GM18526 (cell line): ENCODE measurements around the gene TMEM52B.

Experiments
- POLR2A ChIP-seq: IDR thresholded peaks from 3 replicates; pipeline ENCODE4 v1.6.1; 2011; ENCODE audit not compliant: insufficient read length; ENCODE audit errors: extremely low read depth

The TMEM52B gene

DNA sequence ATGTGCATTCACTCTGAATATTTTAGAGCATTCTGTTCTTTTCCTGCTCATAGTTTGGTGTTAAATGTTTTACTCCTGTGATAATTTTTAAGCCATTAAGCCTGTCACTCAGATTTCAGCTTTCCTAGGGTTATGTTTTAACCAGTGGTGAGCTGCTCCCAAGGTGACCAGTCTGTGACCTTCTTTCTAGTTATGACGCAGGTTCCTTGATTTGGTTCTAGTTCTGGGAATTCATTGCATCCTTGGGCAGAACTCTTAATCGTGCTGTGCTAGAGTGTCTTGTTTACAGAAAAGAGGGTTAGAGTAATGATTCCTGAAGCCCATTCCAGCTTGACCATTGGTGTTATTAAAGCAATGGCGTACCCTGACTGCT is 36.0 kb downstream of the TMEM52B start:
- TF ChIP-seq POLR2A = no peak

DNA sequence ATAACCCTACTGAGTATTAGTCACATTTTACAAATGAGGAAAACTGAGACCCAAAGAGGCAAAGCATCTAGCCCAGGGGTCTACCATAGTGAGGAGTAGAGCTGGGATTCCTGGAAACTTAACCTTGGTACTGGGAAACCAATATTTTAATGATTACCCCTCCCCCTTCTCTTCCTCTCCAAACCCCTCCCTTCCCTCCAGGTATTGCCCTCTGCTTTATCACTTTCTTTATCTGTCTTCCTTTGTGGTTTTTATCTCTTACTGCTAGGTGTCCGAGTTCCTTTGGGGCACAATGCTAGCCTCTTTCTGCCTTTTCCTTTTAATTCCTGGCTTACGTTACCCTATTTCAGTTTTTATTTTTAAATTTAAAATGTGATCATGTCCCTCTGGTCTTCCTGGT is 36.6 kb downstream of the TMEM52B start:
- TF ChIP-seq POLR2A = no peak

DNA sequence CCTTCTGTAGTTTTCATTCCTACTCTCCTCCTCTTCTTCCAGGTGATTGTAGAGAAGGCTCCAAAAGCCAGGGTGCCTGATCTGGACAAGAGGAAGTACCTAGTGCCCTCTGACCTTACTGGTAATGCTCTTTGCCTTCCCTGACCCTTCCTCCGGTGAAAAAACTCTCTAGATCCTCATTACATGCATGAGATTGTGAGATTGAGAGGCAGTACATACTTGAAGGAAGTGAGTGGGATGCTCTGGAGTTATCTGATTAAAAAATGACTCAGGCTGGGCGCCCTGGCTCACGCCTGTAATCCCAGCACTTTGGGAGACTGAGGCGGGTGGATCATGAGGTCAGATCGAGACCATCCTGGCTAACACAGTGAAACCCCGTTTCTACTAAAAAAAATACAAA is 39.2 kb downstream of the TMEM52B start:
- no peak for TF ChIP-seq POLR2A

DNA sequence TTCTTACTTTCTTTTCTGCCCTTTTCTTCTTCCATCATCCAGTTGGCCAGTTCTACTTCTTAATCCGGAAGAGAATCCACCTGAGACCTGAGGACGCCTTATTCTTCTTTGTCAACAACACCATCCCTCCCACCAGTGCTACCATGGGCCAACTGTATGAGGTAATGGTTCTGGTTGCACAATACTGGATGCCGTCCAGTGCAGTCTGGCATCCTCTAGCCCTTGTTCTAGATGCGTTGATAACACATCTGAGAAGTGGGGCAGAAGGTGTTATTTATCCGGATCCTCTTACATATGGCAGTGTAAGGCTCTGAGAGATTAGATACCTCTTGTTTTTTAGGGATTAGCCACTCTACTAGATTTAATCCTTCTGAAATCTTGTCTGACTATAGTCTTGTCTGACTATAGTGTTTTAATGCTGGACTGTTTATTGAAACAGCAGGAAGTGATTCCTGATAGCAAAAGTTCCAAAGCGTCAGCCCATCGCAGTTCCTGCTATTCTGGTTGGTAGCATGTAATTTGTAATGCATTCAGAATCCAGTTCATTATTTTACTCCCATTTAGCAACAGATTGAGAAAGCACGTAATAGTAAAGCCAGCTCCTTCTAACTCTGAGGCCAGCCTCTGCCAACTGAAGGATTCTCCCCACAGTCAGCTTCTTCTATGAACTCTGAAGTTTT is 41.7 kb downstream of the TMEM52B start:
- no peak for TF ChIP-seq POLR2A

DNA sequence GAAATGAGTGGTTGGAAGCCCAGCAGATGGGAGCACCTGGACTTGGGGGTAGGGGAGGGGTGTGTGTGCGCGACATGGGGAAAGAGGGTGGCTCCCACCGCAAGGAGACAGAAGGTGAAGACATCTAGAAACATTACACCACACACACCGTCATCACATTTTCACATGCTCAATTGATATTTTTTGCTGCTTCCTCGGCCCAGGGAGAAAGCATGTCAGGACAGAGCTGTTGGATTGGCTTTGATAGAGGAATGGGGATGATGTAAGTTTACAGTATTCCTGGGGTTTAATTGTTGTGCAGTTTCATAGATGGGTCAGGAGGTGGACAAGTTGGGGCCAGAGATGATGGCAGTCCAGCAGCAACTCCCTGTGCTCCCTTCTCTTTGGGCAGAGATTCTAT is 43.0 kb downstream of the TMEM52B start:
- no peak for TF ChIP-seq POLR2A

DNA sequence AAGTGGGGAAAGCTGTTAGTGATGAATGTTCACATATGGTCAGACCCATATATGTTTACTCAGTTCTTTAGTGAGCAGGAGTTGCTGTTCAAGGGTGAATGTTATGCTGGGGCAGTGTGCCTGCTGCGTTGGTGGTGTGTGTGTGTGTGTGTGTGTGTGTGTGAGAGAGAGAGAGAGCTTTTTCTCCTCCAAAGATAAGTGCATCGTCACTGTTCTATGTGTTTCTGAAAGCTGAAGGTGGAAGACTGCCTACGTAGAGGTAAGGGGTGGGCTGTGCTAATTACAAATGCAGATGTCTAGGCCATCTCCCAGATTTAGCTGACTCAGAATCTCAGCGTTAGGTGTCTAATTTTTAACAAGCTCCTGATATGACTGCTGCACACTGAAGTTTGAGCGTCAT is 44.4 kb downstream of the TMEM52B start:
- no peak for TF ChIP-seq POLR2A

DNA sequence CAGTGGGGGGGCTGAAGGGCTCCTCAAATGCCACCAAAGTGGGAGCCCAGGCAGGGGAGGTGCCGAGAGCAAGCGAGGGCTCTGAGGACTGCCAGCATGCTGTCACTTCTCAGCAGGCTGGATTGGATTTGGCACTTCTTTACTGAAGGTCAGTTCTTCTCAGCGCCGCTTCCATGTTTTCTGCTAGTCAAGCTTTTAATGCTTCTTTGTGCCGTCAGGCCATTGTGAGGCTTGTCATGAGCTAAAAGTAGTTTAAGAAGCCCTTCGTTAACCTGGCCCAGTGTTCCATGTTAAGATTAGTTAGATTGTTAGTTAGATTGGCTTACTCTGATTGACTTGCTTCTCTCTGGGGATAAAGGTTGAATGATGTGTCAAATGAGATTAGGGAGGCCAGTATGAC is 47.3 kb downstream of the TMEM52B start:
- no peak for TF ChIP-seq POLR2A

DNA sequence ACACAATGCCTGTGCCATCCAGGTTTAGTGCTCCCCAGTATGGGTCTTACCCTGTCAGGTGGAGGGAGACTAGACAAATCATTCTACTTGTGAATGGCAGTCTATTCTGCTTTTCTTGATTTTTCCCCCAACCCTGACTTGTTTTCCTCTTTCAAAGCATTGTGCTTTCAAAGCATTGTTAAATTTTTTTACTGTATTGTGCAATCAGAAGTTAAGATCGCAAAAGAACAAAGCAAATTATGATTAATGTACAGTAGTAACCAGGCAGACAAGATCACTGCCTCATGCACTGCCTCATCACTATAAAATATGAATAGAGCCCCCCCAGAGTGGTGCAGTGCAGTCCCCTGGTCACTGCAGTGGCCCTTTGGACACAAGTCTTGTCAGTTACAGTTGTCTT is 47.9 kb downstream of the TMEM52B start:
- TF ChIP-seq POLR2A = no peak

DNA sequence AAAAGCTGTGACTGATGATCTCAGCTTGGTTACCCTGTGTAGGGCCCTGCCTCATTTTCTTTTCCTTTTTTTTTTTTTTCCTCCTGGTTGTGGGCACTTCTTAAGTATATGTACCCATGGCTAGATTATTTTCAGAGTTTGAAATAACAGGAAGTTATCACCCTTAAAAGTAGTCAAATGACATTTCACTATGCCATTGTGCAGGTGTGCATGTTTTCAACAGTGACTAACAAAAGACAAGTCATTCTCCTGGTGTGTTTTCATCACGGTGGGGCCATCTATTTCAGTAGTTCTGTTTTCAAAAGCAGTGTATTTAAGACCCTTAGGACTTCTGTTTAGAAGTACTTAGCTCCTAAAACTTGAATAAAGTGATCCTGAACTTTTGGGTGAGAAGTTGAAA is 48.8 kb downstream of the TMEM52B start:
- TF ChIP-seq POLR2A = no peak

DNA sequence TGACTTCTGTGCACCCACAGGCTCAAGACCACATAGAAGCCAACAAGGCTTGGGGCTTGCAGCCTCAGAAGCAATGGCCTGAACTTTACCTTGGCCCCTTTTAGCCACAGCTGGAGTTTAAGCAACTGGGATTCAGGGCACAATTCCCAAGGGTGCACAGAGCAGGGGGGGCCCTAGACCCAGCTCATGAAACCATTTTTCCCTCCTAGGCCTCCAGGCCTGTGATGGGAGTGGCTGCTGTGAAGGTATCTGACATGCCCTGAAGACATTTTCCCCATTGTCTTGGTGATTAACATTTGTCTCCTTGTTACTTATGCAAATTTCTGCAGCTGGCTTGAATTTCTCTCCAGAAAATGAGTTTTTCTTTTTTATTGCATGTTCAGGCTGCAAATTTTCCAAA is 55.7 kb downstream of the TMEM52B start:
- no peak for TF ChIP-seq POLR2A

DNA sequence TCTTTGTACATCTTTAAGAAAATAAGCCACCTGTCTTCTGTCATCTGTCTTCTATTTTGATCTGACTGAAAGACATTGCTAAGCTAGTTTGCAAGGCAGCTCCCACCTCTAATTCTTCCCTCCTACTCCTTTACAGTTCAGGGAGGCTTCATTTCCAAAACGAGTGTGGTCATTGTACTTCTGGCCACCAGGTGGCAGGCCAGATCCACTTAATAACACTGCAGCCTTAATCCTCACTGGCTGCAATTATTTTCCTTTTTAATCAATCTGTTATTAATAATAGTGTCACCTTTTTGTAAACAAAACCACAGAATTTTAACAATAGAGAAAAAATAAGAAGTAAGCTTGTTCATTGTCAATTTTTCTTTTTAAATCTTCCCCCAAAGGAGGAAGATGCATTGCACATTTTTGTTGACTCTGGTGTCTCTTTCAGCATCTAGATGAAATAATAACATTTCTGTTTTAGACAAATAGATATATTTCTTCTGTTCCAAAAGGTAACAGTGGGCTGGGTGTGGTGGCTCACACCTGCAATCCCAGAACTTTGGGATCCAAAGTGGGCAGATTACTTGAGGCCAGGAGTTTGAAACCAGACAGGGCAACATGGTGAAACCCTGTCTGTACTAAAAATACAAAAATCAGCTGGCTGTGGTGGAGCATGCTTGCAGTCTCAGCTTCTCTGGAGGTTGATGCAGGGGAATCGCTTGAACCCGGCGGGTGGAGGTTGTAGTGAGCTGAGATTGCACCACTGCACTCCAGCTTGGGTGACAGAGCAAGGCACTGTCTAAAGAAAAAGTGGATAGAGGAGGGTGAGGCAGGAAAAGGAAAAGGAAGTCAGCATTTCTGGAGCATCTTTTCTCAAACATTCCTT is 57.2 kb downstream of the TMEM52B start:
- no peak for TF ChIP-seq POLR2A

DNA sequence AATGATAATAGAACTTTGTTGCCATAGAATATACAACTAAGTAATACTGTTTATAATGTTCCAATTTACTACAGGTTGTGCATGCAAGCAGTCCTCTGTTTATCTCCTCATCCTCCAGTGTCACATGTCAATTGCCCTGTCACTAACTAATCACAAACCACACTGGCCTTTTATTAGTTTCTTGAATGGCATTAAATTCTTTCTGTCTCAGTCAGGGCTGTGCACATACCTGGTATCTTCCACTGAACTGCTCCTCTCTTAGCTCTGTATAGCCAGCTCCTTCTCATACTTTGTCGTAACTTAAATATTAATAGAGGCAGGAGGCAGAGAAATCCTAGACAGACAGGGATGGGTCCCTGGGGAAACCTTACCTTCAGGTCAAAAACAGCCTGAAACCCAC is 57.9 kb downstream of the TMEM52B start:
- no peak for TF ChIP-seq POLR2A

DNA sequence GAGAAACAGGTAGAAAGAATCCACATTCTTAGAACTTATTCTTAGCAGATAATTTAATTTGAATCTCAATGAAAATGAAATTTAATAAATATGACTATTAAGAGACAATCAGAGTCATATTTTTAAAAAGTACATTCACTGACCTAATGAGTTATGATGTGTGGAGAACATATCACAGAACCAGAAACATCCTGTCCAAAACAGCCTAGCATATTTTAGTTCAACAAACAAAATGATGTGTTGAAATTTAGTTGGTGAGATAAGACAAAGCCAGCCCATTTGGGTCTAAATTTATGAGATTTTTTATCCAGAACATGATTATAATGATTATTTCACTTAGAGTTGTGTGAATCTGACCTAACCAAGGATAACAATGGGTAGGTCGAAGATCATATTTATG is 59.7 kb downstream of the TMEM52B start:
- no peak for TF ChIP-seq POLR2A

DNA sequence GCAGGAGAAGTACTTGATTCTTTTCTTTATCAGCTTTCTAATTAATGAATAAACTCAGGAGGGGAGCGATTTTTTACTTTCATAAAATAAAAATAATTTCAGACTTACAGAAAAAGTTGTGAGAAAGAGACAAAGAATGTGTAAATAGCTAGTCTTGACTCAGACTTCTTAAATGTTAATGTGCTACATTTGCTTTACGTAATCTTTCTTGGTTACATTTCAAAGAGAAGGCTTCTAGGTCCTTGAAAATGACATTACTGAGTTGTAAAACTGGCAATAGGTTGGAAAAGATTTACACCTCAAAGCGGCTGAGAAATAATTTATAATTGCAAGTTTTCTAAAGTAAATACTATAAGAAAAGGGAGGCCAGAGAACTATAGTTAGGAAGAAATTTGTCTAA is 62.5 kb downstream of the TMEM52B start:
- TF ChIP-seq POLR2A = no peak
